RCC 7860 (cell line): Measurements from ENCODE around the gene SMPD1.
A peak's percentile ranks its signal among the peaks of the same experiment; 100 is the strongest.
"Not testable (repeated sequence)": the region's sequence is repeated elsewhere in the genome, so short reads cannot be mapped to it uniquely, and the experiment has no call there.

Experiments used
- DNase-seq: peaks from one replicate; pipeline ENCODE4 v3.0.0-alpha.2; 2015; ENCODE audit warnings: low spot score
- FAIRE-seq: peaks from 2 replicates; lab custom pipeline; 2012; peaks lifted over from hg19 to GRCh38; lab: Jason Lieb, UNC

SMPD1 gene

GRCh38 chr11:6387811-6388599, 2.3 kb upstream of the SMPD1 start:
- FAIRE-seq = peak; percentile 81
- peak; percentile 73 for DNase-seq

- FAIRE-seq (no peak), DNase-seq (no peak)
Measured at GRCh38 chr11:6388748-6389147, 1.5 kb upstream of the SMPD1 start.

- DNase-seq (no peak), FAIRE-seq (no peak)
Measured at GRCh38 chr11:6390718-6391469, 620 bp downstream of the SMPD1 start.

GRCh38 chr11:6391537-6392134, 1.4 kb downstream of the SMPD1 start:
- FAIRE-seq = no peak
- no peak for DNase-seq

- FAIRE-seq, DNase-seq: not testable (repeated sequence)
Measured at GRCh38 chr11:6392251-6392650, 2.0 kb downstream of the SMPD1 start.

- DNase-seq = no peak
- FAIRE-seq = no peak
Measured at GRCh38 chr11:6393989-6394670, 3.9 kb downstream of the SMPD1 start.

- DNase-seq (no peak), FAIRE-seq (no peak)
Measured at GRCh38 chr11:6395470-6396060, 5.3 kb downstream of the SMPD1 start.

- no peak for DNase-seq
Measured at GRCh38 chr11:6397156-6397555, 6.9 kb downstream of the SMPD1 start.

GRCh38 chr11:6397636-6398035, 7.4 kb downstream of the SMPD1 start:
- DNase-seq = no peak
- FAIRE-seq = no peak

More at GRCh38 chr11:6397156-6397555, 6.9 kb downstream of the SMPD1 start:
- no peak for FAIRE-seq

- FAIRE-seq = no peak
- no peak for DNase-seq
Measured at GRCh38 chr11:6400431-6401345, 10.4 kb downstream of the SMPD1 start.

GRCh38 chr11:6401464-6401863, 11.2 kb downstream of the SMPD1 start:
- no peak for DNase-seq
- FAIRE-seq = no peak

- FAIRE-seq (no peak), DNase-seq (no peak)
Measured at GRCh38 chr11:6402061-6402470, 11.8 kb downstream of the SMPD1 start.

- FAIRE-seq = no peak
- DNase-seq = no peak
Measured at GRCh38 chr11:6402561-6402981, 12.3 kb downstream of the SMPD1 start.

GRCh38 chr11:6403539-6403938, 13.3 kb downstream of the SMPD1 start:
- no peak for FAIRE-seq
- DNase-seq = no peak

GRCh38 chr11:6404342-6405051, 14.2 kb downstream of the SMPD1 start:
- no peak for FAIRE-seq
- no peak for DNase-seq

GRCh38 chr11:6405052-6405667, 14.9 kb downstream of the SMPD1 start:
- no peak for FAIRE-seq
- DNase-seq = no peak

GRCh38 chr11:6405846-6406245, 15.6 kb downstream of the SMPD1 start:
- FAIRE-seq (no peak), DNase-seq (no peak)

GRCh38 chr11:6406370-6406769, 16.1 kb downstream of the SMPD1 start:
- no peak for FAIRE-seq
- DNase-seq = no peak
